NCI-H526 (cell line): ENCODE results near the gene SH3PXD2B.

Experiments
- DNase-seq, 2 experiments: peaks; one replicate each; lab custom pipeline; 2025; lab: John Stamatoyannopoulos, UW

The SH3PXD2B gene

DNA sequence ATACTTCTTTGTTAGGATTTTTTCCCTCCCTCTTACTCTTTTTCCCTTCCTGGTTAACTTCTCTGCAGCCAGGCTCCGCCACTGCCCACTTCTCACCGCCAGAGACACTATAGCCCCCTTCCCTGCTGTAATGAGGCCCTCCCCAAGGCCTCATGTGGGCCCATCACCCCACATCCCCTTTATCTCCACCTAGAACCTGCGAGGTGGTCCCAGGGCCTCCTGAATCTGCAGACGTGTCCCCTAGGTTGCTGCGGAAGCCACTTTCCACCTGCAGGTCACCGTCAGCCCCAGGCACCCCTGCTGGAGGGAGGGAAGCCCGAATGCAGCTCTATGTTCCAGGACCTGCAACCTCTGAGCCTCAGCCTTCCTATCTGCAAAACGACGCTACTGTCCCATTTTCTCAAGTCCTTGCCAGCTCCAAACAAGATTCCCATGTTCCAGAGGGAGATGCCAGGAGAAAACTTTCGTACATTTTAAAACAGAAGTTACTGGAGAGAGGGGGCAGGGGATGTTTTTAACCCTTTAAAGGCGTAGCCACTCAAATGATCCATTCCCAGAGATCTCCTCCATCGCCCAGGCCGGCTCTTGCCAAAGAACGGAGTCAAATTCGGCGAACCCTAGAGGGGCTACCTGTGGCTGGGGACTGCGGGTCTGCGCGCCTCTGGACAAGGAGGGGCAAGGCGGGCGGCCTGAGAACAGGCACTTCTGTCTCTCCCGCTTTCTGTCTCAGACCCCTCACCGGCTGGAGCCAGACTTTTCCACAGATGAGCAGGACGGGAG, 929 bp downstream of the SH3PXD2B start:
- DNase-seq = peak; percentile 18 to 40

DNA sequence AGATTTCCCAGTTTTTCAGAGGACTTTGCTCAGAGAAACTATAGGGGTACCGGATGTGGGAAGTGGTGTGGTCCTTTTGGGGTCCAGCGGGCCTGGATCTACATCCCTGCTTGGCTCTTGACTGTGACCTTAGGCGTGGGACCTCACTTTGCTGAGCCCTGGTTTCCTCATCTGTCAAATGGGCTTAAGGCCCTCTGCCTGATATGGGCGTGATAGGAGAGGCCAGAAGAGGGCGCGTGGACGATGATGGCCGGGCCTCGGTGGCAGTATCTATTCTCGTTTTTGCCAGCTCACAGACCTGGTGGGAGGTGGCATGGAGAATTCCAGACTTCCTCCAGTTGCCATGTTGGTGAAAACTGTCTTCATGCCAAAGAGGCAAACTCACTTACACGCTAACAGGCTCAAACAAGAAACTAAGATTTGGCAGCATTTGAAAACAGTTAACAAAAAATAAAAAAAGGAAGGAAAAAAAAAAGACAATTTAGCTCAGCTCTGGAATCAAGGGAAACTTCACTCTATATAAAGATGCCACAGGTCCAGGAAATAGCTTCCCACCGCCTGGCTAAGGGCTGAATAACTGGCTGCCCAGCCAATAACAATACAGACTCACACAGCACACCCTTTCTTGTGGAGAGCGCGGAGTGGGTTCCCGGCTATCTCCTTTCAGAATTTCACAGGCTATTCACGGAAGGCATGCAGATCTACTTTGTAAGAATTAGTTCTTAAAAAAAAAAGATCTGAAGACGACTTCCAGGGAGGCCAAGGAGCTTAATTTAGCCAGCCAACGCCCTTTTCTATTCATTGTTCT, 1.7 kb downstream of the SH3PXD2B start:
- no peak for DNase-seq

DNA sequence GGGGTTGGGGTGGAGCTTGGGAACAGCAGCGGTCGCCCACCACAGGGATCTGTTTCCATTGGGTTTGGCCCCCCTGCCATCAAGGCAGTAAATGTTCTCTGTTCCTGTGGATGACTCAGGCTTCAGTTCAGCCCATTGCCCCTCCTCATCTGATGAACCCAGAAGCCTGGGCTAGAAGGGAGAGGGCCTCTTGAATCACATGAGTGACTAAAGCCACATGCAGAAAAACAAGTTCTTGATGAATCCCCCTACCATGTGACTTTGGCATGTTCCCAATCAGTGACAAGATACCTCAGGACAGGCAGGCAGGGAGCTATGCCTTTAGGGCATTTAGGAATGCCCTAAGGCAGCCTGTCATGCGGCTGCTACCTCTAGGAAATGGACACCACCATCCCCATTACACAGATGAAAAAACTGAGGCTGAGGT, 2.5 kb downstream of the SH3PXD2B start:
- no peak for DNase-seq

DNA sequence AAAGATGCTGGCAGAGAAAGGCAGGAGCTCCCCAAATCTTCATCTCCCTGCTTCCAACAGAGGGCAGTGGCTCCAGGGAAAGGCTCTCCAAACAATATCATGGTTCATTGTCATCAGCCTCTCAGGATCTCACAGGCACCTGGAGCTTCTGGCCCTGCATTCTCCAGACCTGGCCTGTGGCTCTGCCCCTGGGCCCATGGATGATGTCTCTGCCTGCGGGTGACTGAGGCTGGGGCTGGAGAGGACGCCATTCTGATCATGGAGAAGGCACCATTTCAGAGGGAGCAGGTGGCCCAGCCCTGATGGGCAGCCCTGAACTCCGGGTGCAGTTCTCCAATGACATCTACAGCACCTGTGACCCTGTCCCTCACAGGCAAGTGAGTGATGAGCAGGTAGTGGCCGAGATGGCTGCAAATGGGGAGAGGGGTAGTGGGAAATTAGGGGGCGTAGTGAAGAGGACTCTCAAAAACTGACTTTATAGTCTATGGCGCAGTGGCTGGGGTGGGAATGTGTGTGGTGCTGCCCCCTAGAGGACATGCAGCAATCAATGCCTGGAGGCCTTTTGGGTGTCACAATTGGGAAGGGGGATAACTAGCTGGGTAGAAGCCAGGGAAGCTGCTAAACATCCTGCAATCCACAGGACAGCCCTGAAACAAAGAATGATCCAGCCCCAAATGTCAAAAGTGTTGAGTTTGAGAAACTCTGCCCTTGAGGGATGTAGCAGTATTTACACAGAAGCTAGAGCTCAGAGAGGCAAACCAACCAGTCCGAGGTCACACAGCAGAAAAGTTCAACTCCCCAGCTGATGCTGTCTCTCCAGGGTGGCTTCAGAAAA, 3.2 kb downstream of the SH3PXD2B start:
- peak in 1 of 2 experiments; percentile 22 for DNase-seq

DNA sequence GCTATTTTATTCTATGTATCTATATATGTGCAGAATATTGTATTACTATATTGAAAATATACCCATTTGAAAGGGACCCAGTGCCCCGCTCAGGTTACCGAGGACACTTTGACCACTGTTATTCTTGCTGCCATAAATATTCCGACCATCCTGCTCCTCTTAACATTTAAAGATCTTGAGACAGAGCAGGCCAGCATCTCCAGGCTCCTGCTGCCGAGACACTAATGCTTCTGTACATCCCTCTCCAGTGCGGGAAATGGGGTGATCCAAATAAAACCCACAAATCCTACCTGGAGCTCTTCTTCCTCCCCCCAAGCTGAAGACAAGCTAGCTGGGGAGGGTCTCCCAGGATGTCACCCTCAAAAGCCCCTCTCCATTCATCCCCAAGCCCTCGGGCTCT, 3.9 kb downstream of the SH3PXD2B start:
- DNase-seq = no peak

DNA sequence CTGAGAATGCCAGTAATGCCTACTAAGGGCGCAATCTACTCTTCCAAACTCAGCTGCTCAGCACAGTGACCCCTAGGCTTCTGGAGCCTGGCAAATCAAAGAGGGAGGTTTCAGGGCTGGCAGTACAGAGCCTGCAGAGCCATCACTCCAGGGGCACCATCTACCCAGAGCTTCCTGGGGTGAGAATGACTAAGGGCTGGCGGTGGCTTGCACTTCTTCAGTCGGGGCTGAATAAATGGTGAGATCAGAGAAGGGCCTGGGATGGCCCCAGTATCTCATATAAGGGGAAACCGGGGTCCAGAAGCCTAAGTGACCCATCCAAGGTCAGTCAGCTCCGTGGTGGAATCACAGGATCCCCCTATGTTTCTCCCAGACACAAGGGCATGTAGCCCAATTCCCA, 5.3 kb downstream of the SH3PXD2B start:
- DNase-seq = no peak

DNA sequence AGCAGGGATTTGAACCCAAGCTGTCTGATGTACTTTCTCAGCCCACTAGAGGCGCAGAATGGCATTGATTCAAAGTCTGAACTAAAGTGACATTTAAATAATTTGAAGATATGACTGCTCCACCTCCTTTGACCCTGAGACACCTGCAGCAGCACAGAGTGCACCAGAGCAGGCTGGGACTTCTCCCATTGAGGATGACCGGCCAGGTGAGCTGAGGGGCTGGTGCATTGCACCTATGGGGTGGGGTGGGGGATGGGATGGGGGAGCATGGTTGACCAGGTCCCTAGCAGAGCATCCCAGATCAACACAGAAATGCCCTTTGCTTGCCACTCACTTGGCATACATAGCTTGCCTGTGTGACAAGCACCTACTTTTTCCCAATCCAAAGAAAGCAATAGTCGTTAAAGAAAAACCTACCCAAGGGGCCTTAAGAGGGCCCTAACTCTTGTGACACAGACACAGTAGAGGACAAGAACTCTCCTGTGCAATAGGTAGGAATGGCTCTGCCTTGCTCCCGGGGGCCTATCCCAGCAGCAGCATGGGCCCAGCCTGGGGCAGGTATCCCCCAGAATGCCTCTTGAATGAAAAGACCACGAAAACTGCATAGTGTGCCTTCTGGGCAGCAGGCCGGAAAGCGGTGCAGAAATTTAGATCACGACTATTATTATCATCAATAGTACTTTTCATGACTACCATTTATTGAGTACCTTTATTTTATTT, 6.5 kb downstream of the SH3PXD2B start:
- DNase-seq = no peak

DNA sequence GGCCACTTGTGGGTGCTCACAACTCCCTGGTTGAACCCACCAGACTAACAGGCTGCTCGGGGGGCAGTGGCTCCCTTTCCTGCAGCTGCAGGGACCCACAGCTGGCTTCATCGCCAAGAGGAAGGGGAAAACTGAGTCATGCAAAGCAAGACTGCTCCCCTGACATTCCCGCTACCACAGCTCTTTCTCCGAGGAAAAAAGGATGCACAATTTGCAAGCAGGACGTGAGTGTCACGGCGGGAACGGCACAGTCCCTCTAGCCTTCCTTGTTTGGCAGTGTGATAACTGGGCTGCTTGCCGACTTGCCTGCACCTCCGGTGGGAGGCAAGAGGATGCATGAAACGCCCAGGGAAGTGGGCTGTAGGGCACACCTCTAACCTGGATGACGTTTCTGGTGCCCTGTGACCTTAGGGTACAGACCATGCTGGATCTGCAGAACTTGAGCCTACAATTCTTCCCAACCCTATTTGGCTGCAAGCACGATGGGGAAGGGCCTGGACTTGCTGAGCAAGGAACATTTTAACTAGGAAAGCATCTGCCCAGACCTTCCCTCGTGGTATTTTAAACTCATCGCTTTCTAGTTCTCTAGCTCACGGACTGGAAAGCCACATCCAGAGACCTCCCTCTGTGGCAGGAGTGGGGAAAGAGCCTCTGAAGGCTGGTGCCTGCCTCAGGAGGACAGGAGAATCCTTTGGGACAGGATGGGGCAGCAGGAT, 7.8 kb downstream of the SH3PXD2B start:
- no peak for DNase-seq

DNA sequence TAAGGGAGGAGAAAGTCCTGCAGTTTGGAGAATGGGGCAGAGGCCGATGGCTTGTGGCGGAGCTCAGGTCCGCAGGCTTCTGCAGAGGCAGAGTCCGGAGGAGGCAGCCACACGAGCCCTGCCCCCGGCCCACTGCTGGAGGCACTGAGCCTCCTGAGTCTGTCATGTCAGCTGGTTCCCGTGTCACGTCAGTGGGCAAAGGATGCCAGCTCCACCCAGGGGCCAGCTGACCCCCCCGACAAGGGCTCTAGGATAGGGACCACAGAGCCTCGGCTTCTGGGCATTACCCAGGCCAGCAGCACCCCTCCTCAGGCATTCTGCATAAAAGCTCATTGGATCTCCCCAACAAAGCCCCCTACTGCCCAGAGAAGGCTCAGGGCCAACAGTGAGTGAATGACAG, 8.5 kb downstream of the SH3PXD2B start:
- no peak for DNase-seq

DNA sequence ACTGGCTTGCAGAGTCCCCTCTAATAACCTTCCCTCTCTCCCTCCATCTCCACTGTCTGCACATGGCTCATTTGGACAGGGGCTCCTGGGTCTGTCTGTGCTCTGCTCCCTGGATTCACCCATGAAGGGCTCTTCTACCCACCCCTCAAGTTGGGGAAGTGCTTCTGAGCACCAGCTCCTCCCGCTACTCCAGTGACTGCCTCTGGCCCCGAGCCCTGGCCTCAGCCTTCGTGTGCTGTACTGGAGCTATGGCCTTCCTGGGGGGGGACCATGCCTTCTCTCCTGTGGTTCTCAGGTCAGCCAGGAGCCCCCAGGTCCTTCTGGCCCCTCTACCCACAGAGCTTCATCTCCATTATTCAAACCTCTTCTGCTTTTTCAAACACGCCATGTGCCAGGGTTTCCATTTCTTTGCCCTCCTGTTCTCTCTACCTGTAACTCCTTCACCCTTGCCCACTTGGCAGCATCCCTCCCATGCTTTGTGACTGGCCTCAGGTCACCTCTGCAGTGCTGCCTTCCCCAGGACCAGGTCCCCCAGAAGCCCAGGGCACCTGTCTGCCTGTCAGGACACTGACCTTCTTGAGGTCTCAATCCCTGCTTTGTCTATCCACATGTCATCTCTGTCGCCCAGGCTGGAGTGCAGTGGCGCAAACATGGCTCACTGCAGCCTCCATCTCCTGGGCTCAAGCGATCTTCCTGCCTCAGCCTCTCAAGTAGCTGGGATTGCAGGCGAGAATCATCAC, 9.5 kb downstream of the SH3PXD2B start:
- no peak for DNase-seq

DNA sequence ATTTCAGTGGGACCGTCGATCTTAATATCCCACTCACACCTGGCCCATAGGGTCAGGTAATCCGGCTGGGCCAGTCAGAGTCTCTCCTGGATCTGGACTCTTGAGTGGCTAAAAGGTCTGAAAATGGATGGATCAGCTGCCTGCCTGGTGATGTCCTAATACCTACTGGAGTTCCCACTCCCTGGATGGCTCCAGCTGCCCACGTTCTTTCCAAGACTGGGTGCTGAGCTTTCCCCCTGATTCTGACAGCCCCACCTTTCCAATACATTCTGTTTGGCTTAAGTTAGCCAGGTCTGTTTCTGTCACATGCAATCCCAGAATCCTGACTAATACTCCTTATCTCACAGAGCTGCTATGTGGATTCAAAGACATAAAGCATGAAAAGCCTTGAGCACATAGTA, 10.2 kb downstream of the SH3PXD2B start:
- no peak for DNase-seq

DNA sequence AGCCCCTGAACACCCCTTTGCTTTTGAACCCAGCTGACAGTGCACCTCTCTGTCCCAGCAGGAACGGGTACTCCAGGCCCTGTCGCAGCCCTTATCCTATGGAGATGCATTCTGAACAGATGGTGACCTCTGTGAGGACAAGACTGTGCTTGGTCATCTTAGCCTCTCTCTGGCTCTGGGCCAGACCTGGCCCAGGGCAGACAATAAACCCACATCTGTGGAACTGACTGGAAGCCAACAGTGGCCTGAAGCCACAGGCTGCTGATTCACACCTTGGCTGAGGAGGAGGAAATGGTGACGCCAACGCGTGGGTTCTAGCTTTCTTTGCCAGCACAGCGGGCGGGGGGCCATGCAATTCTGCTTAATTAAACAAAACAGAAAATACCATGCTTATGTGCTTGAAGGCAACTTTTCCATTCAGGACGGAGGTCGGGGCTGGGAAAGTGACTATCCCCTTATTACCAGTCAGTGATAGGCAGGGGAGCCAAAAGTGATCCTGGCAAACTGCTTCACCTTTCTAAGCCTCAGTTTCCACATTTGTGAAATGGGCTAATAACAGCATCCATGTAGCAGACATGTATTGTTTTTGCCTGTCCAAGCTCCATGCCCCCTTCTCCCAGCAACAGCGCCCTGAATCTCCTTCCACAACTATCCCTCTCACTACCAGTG, 10.8 kb downstream of the SH3PXD2B start:
- DNase-seq = no peak

DNA sequence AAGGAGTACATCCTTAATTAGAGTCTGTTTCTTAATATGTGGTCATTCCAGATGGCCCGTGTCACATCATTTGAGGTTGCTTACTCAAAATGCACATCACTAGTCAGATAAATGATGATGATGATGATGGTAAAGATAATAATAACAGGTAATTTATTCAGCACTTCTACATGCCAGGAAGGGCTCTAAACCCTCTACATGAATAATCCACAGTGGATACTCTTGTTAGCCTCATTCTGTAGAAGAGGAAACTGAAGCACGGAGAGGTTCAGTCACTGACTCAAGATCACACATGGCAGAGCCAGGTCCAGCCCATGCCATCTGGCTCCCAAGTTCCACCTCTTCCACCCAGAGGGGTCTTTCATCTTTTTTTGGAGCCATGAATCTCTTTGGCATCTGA, 11.7 kb downstream of the SH3PXD2B start:
- DNase-seq = no peak

DNA sequence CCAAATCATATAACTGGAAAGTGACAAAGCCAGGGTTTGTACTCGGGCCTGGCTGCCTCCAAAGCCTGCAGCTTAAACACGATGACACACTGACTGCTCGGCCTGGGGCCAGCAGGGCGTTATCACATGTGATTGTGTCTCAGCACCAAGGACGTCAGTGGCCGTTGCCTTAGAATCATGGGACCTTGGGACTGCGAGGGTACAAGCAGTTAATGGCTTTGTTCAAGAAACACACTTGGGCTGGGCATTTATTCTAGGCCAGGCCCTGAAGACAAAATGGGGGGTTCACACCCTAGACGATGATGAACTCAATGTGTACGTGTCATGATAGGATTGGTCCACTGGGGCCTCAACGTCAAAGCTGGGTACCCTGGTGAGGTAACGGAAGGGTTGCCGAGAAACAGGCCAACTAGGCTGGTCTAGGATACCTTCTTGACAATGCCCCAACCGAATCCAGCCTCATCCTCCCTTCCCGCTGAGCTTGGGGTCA, 13.0 kb downstream of the SH3PXD2B start:
- no peak for DNase-seq

DNA sequence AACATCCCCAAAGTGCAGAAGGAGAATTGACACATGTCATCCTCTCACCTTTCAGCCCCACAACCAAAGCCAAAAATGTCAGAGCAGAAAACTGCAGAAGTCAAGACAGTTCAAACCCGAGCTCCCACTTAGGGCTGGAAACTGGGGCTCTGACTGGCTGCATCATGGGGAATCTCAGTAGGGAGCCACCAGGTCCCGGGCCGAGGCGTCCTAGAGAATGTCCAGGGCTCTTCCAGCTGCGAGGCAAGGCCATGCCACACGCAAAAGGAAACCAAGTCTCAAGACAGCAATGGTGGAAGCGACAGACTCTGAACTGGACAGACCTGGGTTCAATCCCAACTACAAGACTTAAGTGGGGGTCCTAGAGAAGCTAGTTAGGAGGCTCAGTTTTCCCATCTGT, 13.8 kb downstream of the SH3PXD2B start:
- DNase-seq = no peak

DNA sequence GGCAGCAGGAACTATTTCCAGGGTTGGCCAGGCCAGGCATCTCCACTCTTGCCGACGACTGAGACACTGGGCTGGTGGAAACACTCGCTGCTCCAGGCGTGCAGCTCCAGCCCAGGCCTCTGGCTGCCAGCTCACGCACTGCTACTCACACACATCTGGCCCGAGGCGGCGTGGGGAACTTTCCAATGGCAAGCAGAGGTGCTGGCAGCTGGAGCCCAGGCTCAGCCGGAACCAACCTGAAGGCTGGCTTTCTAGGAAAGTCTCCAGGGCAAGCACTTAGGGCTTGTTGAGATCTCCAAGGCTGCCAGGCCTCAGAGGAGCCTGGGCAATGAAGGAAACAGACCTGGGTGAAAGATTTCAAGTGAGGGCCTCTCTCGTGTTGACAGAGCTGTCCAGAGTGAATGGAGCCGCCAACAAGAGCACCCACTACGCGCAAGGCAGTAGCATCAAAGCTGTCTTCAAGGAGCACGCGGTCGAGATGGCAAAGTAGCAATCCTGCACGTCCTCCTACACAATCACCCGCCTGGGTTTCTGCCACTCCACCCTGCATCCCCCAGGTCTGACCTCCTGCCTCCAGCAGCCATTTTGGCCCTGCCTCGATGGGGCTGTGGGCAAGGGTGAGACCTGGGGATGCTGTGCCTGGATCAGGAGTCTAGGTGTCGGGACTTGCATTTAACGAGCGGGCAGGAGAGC, 14.4 kb downstream of the SH3PXD2B start:
- DNase-seq = no peak

DNA sequence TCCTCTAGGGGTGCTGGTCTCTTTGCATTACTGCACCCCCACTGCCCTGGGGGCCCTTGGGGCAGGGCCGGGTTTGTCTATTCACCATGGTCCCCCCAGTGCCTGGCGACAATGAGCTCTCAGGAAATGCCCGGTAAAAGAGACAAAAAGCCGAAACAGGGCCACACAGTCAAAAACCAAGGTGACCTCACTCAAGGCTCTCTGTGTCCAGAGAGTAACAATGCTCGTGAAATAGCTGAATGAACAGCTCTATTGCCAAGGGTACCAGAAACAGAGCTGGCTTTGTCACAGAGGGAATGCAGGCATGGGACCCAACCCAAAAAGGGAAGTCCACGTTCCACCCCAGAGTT, 16.0 kb downstream of the SH3PXD2B start:
- no peak for DNase-seq

DNA sequence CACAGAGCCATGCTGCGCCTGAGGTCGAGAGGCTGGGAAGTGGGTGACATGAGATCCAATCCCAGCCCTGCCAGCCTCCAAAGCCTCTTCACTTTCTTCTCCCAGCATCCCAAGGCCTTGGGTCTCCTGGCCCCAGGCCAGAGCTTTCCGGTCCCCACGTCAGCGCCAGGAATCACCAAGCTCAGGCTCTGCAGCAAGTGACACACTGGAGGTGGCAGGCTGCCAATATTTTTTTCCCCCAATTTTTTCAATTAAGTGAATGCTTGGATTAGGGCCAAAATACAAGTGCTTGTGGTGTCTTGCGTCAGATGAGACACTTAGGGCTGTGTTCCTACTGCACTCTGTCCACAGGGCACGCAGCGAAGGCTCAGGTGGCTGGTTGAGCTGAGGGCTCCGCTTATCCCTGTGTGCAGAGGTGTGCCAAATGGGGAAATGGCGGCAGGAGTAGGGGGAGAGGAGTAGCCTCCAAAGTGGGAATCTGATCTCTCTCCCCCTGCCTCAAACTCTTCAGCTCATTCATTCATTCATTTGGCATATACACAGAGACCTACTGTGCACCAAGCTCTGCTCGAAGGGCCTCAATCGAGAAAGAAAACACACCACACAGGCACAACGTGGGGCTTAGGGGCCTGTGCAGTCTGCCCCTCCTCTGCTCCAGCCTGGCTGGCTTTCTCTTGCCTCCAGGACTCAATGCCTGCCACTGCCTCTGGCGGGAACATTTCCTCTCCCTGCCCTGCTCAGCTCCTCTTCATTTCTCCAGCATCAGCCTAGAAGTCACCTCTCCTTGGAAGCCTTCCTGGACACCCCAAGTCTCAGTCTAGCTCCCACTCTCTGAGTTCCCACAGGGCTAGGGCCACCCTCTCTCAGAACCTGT, 16.6 kb downstream of the SH3PXD2B start:
- DNase-seq = no peak
